GM19372 (cell line): Measurements from ENCODE around the gene NFATC1.

Experiments used
- ATAC-seq: cut with Tn5 transposase; IDR thresholded peaks from one replicate; pipeline ENCODE4 v1.9.1; 2021; ENCODE audit warnings: mild to moderate bottlenecking, low read depth, moderate library complexity; ENCODE audit not compliant: unreplicated experiment

NFATC1 gene

DNA sequence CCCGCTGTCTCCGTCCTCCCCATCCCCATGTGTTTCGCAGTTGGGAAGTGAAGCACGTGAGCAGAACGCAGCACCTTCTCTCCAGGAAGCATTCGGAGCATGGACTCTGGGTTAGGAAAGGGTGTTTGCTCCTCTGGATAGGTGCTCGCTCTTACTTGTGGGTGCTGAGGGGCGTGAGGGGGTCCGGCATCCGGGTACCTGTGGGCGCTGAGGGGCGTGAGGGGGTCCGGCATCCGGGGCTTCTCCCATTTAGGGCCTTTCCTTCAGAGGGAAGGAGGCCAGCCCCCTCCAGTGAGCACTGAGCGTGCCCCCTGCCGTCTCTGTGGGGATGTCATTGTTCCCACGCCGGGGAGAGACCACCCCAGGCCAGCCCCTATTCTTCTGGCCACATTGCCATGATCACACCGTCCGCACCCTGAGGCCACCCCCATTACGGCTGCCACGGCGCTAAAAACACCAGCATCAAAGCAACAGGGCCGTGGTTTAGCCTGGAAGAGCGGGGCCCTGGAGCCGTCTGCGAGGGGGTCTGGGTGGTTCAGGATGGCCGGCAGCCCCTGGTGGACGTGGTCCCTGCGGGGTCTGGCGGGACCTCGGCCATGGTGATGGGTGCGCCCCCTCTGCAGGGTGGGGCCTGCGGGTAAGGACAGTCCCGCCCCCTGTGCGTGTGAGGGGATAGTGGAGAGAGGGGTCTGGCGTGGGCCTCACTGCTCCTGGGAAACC lies 41.0 kb downstream of the NFATC1 start:
- ATAC-seq, result no peak

DNA sequence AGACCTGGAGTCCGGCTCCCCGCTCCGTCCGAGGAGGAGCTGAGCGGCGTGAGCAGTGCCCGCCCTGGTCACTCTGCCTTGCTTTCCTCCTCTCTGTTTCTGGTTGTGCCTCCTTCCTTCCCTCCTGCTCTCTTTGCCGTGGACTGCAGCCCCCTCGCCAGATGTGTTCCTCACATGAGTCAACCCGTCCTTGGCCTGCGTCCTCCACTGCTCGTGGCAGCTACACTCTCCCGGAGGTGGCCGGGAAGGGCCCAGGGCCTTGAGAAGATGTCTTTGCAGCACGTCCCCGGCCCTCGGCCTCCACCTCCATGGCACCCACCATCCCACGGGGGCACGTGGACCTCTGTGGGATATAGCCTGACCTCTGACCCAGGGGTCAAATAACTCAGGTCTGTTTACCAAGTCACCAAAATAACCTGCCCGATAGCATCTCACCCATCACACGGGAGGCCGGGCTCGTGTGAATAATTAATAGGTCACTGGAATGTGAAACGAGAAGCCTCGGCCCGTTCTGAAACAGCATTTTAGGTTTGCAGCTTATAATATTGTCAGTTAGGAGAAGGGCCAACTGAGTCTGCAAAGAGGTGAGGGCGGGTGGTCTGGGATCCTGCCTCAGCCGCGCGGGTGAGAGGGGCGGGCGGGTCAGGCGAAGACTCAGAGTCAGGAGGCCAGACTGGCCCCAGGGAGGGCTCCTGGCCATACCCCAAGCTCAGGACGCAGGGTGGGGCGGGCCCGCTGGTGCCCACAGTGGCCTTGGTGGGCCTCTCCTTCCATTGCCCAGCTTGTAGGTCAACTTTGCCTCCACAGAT lies 42.6 kb downstream of the NFATC1 start:
- ATAC-seq, result no peak

DNA sequence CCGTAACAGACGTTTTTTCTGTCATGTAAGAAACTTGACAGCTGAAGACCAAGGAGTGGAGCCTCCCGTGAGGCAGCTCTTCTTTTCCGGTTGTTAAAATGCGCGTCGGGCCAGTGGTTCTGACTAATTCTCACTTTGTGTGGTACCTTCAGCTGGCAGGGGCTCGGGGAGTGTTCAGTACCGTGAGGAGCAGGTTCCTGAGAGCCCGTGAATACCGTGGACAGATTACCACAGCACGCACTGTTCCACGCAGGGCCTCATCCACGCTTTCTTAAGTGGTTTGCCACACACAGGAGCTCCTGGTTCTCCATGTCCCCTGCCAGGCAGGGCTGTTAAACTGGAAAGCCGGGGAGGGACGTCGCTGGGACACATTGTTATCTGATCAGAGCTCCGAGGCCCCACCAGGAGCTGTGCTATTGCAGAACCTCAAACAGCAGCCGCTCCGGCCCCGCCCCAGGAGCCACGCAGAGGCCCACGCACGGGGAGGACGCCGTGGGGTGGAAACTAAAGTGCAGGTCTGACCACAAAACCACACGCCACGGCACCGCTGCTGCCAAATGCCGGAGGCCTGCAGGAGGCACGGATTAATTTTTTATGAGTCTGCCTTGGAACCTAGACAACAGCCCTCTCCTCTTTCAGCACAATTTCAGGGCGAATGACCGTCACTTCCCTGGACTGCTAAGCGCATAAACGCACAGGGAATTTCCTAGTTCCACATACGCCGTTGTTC lies 43.3 kb downstream of the NFATC1 start:
- no peak for ATAC-seq

- ATAC-seq, result no peak
Observed at GRCh38 chr18:79439628-79440023, 43.9 kb downstream of the NFATC1 start.

- ATAC-seq, result no peak
Observed at GRCh38 chr18:79440316-79441110, 44.8 kb downstream of the NFATC1 start.

GRCh38 chr18:79441420-79441819 lies 45.7 kb downstream of the NFATC1 start:
- ATAC-seq, result no peak

- ATAC-seq, result no peak
Observed at GRCh38 chr18:79442508-79443221, 46.9 kb downstream of the NFATC1 start.

- no peak for ATAC-seq
Observed at GRCh38 chr18:79445221-79445620, 49.5 kb downstream of the NFATC1 start.

DNA sequence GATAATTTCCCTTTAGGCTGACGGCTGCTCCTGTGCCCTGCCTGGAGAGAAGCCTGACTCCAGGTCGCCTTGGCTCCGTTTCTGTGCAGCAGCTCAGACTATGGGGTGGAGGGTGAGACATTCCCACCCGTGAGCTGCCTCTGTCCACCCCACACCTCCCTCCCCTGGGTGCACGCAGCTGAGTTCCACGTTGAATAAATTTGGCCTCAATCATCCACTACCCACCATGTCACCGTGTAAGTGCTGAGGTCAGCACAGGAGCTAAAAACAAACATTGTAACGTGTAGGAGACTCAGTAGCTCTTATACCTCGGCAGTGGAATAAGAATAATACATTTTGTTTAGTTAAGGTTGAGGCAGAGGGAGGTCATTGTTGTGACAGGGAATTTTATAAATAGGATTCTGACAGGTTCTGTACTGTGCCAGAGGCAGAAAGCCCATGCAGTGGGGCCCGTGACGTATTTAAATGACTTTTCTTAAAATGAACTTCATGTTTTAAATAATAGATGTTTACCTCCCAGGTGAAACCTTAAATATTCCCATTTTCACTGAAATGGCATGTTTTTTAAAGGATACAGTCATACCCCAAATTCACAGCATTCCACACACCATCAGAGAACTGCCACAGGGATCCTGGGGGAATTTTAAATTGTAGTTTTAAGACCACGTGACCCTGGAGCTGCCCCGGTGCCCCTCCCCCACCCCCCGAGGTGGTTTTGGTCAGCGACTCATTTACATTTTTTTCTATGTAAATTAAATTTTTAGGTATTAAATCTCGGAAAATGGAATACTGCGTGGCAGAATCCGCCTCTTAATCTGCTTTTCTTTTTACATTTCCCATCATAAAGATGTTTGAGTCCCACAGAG lies 50.2 kb downstream of the NFATC1 start:
- ATAC-seq, result no peak

DNA sequence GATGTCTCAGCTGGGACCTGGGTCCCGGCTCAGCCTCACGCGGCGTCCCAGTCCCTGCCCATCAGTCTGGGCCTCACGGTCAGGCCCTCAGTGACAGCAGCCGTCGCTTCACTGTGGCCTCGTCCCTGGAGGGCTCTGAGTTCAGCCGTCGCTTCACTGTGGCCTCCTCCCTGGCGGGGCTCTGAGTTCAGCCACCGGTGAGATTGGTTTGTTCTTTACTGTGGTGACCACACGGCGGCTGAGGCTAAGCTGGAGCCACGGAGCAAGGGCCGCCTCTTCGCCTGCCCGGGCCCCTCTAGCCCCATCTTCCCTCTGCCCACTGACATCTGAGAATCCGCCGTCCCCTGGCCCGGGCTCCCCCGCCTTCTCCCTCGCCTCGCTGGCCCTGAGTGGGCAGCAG lies 51.2 kb downstream of the NFATC1 start:
- no peak for ATAC-seq

- ATAC-seq, result no peak
Observed at GRCh38 chr18:79447703-79448367, 52.1 kb downstream of the NFATC1 start.

GRCh38 chr18:79448621-79449020 lies 52.9 kb downstream of the NFATC1 start:
- ATAC-seq, result no peak

- ATAC-seq, result no peak
Observed at GRCh38 chr18:79449551-79450288, 54.0 kb downstream of the NFATC1 start.

DNA sequence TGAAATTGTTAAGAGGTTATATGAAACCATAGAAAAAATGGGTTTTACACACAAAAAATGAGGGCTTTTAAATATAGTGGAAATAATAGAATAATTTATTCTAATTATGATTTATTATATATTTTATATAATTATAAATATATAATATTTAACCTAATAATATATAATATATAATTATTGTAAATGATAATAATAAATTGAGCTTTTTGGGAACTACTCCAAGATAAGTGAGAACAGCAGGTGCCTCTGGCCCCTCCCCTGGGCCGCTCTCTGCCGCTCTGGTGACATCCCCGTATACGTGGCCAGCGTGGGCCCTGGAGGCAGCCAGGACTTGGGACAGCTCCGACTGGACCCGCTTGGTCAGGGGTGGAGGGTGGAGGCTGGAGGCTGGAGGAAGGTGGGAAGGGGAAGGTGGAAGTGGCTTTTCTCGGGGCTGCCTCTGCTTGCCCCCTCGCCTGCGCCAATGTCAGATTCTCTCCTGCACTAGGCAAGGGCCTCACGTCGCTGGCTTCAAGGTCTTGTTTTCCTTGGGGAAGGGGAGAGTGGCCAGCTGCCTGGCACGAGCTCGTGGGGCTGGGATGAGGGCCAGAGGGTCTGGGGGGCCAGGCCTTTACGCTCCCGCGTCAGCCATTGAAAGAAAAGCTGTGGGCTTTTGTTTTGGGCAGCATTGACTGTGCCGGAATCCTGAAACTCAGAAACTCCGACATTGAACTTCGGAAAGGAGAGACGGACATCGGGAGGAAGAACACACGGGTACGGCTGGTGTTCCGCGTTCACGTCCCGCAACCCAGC lies 54.8 kb downstream of the NFATC1 start:
- ATAC-seq, result no peak

GRCh38 chr18:79451237-79452125 lies 55.8 kb downstream of the NFATC1 start:
- no peak for ATAC-seq
